ENCODE measurements around the gene RBM12. TPM values are rescaled to one million over a fixed set of nuclear protein-coding genes. Genes with fewer than 3 reads are reported as not detected.

The RBM12 gene
- total RNA-seq, 1 donor from 2014 or later: 44.4 TPM

GRCh38 chr20:35629427-35630145, 35.1 kb downstream of the RBM12 start:
- intact Hi-C loops (cut with DNase I): no loop called here

GRCh38 chr20:35627121-35627520, 37.6 kb downstream of the RBM12 start:
- intact Hi-C loops (cut with DNase I): no loop called here

More at GRCh38 chr20:35629427-35630145, 35.1 kb downstream of the RBM12 start:
- DNase-seq (ENCODE audit: low spot score): peak; percentile 49

GRCh38 chr20:35626386-35627001, 38.2 kb downstream of the RBM12 start:
- intact Hi-C loops (cut with DNase I): no loop called here
- peak; percentile 56 for DNase-seq (ENCODE audit: low spot score)

More at GRCh38 chr20:35627121-35627520, 37.6 kb downstream of the RBM12 start:
- no peak for DNase-seq (ENCODE audit: low spot score)

- intact Hi-C loops (cut with DNase I): no loop called here
- DNase-seq (ENCODE audit: low spot score): peak; percentile 53
Observed at GRCh38 chr20:35625584-35626385, 38.9 kb downstream of the RBM12 start.

GRCh38 chr20:35621560-35621946, 43.1 kb downstream of the RBM12 start:
- no peak for DNase-seq (ENCODE audit: low spot score)
- intact Hi-C loops (cut with DNase I): no loop called here

- intact Hi-C loops (cut with DNase I): no loop called here
- peak; percentile 53 for DNase-seq (ENCODE audit: low spot score)
Observed at GRCh38 chr20:35620818-35621559, 43.7 kb downstream of the RBM12 start.

- intact Hi-C loops (cut with DNase I): loop anchor here (2.0 to 10.0 kb wide), 3 partner anchors 45 to 265 kb away; partner anchors contain the start of genes CPNE1, ERGIC3 and RBM12
- DNase-seq (ENCODE audit: low spot score): peak; percentile 89
Observed at GRCh38 chr20:35619196-35620095, 45.3 kb downstream of the RBM12 start.

- intact Hi-C loops (cut with DNase I): loop anchor here (2.0 to 10.0 kb wide), 3 partner anchors 46 to 266 kb away; partner anchors contain the start of genes CPNE1, ERGIC3 and RBM12
- peak; percentile 76 for DNase-seq (ENCODE audit: low spot score)
Observed at GRCh38 chr20:35618263-35619131, 46.2 kb downstream of the RBM12 start.

GRCh38 chr20:35617397-35618262, 47.1 kb downstream of the RBM12 start:
- intact Hi-C loops (cut with DNase I): loop anchor here (2.0 to 10.0 kb wide), 3 partner anchors 47 to 267 kb away; partner anchors contain the start of genes CPNE1, ERGIC3 and RBM12

GRCh38 chr20:35616465-35617396, 48.0 kb downstream of the RBM12 start:
- peak; percentile 94 for DNase-seq (ENCODE audit: low spot score)
- intact Hi-C loops (cut with DNase I): loop anchor here (5.0 to 10.0 kb wide), 2 partner anchors 74 to 268 kb away; partner anchors contain the start of gene ERGIC3

More at GRCh38 chr20:35617397-35618262, 47.1 kb downstream of the RBM12 start:
- peak; percentile 81 for DNase-seq (ENCODE audit: low spot score)

- intact Hi-C loops (cut with DNase I): loop anchor here (5.0 to 10.0 kb wide), 2 partner anchors 74 to 269 kb away; partner anchors contain the start of gene ERGIC3
Observed at GRCh38 chr20:35615667-35616464, 48.8 kb downstream of the RBM12 start, which contains the start of gene SPAG4. Gene SPAG4, plus strand, starts transcription at chr20:35615829. Its CDS starts 175 bp downstream, at chr20:35616004.

GRCh38 chr20:35611482-35611881, 53.2 kb downstream of the RBM12 start:
- no peak for DNase-seq (ENCODE audit: low spot score)
- intact Hi-C loops (cut with DNase I): loop anchor here (10.0 kb wide), 1 partner anchor 273 kb away; no protein-coding TSS in a partner anchor

More at GRCh38 chr20:35615667-35616464, 48.8 kb downstream of the RBM12 start, which contains the start of gene SPAG4:
- peak; percentile 100 for DNase-seq (ENCODE audit: low spot score)

GRCh38 chr20:35610833-35611427, 53.8 kb downstream of the RBM12 start:
- no peak for DNase-seq (ENCODE audit: low spot score)
- intact Hi-C loops (cut with DNase I): loop anchor here (10.0 kb wide), 1 partner anchor 274 kb away; no protein-coding TSS in a partner anchor

Measured in cardiac septum (tissue), 1 donor.